ENCODE results near the gene PDPN. TPM values are rescaled to one million over a fixed set of nuclear protein-coding genes. Genes with fewer than 3 reads are reported as not detected.

The PDPN gene
- total and polyA plus RNA-seq, 9 of the 15 experiments (the other 6 are each of a cell fraction or from before 2014, with no cell fraction given), result 0.11 TPM; not detected in 8

DNA sequence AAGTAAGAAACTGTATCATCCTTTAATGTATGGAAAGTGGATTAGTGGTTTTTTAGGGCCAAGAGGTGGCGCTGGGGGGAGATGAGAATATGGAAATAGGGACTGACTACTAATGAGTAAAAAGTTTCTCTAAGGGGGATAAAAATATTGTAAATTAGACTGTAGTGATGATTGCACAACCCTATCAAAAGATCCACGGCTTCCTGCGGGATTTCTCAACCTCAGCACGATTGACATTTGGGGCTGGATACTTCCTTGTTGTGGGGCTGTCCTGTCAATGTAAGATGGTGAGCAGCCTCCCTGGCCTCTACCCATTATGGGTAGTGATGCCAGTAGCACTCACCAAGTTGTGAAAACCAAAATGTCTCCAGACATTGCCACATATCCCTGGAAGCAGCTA is 80.3 kb downstream of the PDPN start:
- ChIA-PET POLR2A (no interaction called here), CTCF (ENCODE audit: low intra/inter-chr PET ratio) (interaction anchor here (1.0 to 1.7 kb wide), 2 partner anchors 296 to 300 kb away, joined by 3 to 4 read pairs; no protein-coding TSS in a partner anchor)
- H4K20me1 ChIP-seq (replicated peaks; ENCODE audit: control insufficient read depth, insufficient read depth, low read length), result peaks cover 5% of the 10 kb centered on the region
- H3K9me1 ChIP-seq (ENCODE audit: control insufficient read depth, insufficient read depth, low read length), result no peaks in the 10 kb centered on the region
- TF ChIP-seq, protein P1, sequence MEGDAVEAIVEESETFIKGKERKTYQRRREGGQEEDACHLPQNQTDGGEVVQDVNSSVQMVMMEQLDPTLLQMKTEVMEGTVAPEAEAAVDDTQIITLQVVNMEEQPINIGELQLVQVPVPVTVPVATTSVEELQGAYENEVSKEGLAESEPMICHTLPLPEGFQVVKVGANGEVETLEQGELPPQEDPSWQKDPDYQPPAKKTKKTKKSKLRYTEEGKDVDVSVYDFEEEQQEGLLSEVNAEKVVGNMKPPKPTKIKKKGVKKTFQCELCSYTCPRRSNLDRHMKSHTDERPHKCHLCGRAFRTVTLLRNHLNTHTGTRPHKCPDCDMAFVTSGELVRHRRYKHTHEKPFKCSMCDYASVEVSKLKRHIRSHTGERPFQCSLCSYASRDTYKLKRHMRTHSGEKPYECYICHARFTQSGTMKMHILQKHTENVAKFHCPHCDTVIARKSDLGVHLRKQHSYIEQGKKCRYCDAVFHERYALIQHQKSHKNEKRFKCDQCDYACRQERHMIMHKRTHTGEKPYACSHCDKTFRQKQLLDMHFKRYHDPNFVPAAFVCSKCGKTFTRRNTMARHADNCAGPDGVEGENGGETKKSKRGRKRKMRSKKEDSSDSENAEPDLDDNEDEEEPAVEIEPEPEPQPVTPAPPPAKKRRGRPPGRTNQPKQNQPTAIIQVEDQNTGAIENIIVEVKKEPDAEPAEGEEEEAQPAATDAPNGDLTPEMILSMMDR (IDR thresholded peaks at IDR 0.05 in 2 of 3, conservative IDR thresholded peaks at IDR 0.05 in 1 of 3; ENCODE audit: insufficient read depth in 2 of 3, low read depth in 1 of 3, low read length in 3 of 3), result peak in 1 of 3 experiments; percentile 17; a peak in 2 of 6 replicates
- no peak for TF ChIP-seq ARID2 (IDR thresholded peaks at IDR 0.05)
- peak; percentile 66 for TF ChIP-seq CEBPB (tag; IDR thresholded peaks at IDR 0.05)
- no peak overlapping the region for H3K27ac ChIP-seq (ENCODE audit: extremely low read depth, low read depth, low read length)
- ATAC-seq (no peak), DNase-seq (ENCODE audit: extremely low read depth in 1 of 4, low spot score in 3 of 4) (no peak), FAIRE-seq (no peak)
- no peak overlapping the region for H3K9ac ChIP-seq (ENCODE audit: insufficient read depth in 1 of 2, low read depth in 2 of 2, low read length in 2 of 2)
- H3K79me2 ChIP-seq (ENCODE audit: control insufficient read depth, insufficient read depth, low read length), result no peaks in the 10 kb centered on the region
- no peak overlapping the region for H3K4me2 ChIP-seq (ENCODE audit: insufficient read depth, low read length)
- WGBS (ENCODE audit: insufficient coverage, low coverage, missing lambda C conversion rate), result 6% methylated on average over 4 of the region's 4 CpGs
- H3K9me3 ChIP-seq (replicated peaks; ENCODE audit: control insufficient read depth, insufficient read depth, low read depth, low read length), result no peaks in the 10 kb centered on the region; the same call in 1 of the 2 replicates
- no TSS peak for BruUV-seq (replicated peaks)
- H3K4me1 ChIP-seq (replicated peaks in 1 of 2; ENCODE audit: control insufficient read depth in 2 of 2, insufficient read depth in 2 of 2, low read length in 2 of 2), result no peaks in the 10 kb centered on the region
- H3K27me3 ChIP-seq (ENCODE audit: control insufficient read depth in 2 of 2, insufficient read depth in 2 of 2, low read length in 2 of 2), result peaks cover 14 to 21% of the 10 kb centered on the region in 2 experiments; a peak in 4 of 5 replicates
- in situ Hi-C loops (cut with MboI), result loop anchor here (5.0 kb wide), 1 partner anchor 293 kb away; no protein-coding TSS in a partner anchor
- H2AFZ ChIP-seq (ENCODE audit: low read depth, low read length), result no peak overlapping the region
- no peak overlapping the region for H3K4me3 ChIP-seq
- intact Hi-C loops (cut with micrococcal nuclease), result loop anchor here (2.0 kb wide), 1 partner anchor 145 kb away; no protein-coding TSS in a partner anchor
- H3K36me3 ChIP-seq (ENCODE audit: control insufficient read depth, insufficient read depth, low read length), result no peaks in the 10 kb centered on the region

Data from K562 (cell line).